Muscle layer of colon (tissue), 2 donors: ENCODE data around the gene COMT.

Experiments
- H3K27ac ChIP-seq: one replicate; pipeline ENCODE4 v1.7.0; 2013; ENCODE audit warnings: low read depth, mild to moderate bottlenecking, low read length, moderate library complexity
- H3K27me3 ChIP-seq, 2 donors: one replicate each; pipeline ENCODE4 v1.7.0; 2013; ENCODE audit warnings: low read length in 2 of 2, mild to moderate bottlenecking in 2 of 2; ENCODE audit not compliant: insufficient read depth in 2 of 2, control insufficient read depth in 1 of 2
- H3K36me3 ChIP-seq: one replicate; pipeline ENCODE4 v1.7.0; 2013; ENCODE audit warnings: mild to moderate bottlenecking, low read length; ENCODE audit not compliant: insufficient read depth
- H3K4me1 ChIP-seq: one replicate; pipeline ENCODE4 v1.7.0; 2013; ENCODE audit warnings: mild to moderate bottlenecking, low read length; ENCODE audit not compliant: insufficient read depth
- H3K4me3 ChIP-seq, 2 donors: one replicate each; pipeline ENCODE4 v1.7.0; 2013; ENCODE audit warnings: low read length in 2 of 2, low read depth in 1 of 2, mild to moderate bottlenecking in 1 of 2, moderate library complexity in 1 of 2
- H3K9ac ChIP-seq: one replicate; pipeline ENCODE4 v1.7.0; 2013; ENCODE audit warnings: low read length
- H3K9me3 ChIP-seq: one replicate; pipeline ENCODE4 v1.7.0; 2013; ENCODE audit warnings: mild to moderate bottlenecking, low read length
- donor health status: abdominal sarcoma.
- donor health status: Adenocarcinoma of cecum.

COMT gene

DNA sequence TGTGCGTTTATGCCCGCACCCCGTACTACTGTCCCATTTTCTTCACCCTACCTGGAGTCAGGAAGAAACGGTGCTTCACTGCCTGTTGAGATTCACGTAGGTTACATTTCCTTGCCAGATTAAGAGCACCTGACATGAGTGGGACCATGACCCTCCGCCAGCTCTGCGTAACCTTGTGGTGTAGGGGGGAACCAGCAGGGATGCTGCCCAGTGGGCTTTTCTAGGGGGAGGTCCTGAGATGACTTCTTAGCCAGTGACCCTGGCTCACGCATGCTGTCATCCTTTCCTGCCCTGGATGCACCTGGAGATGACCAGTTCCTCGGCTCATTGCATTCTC is 76.0 kb downstream of the COMT start:
- H3K36me3 ChIP-seq = no peaks in the 10 kb centered on the region
- no peaks in the 10 kb centered on the region for H3K27me3 ChIP-seq
- H3K4me1 ChIP-seq = peaks cover 26% of the 10 kb centered on the region
- no peak overlapping the region for H3K9ac ChIP-seq
- H3K27ac ChIP-seq = no peak overlapping the region
- no peaks in the 10 kb centered on the region for H3K9me3 ChIP-seq
- no peak overlapping the region for H3K4me3 ChIP-seq

DNA sequence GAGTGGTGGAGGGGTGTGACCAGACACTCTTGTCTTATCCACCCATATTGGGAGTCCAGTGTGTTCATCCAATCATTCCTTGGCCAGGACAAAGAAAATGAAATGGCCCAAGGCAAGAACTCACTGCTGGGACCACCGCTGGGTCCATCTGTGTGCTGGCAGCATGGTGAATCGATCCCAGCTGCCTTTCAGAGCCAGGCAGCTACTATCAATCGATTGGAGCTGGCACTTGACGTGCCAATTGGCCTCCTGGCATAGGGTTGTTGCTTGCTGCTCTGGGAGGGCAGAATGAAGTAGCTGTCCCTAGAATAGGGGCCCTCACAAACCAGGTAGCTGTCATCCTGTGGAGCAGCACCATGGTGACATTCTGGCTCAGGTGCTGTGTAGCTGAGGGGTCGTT is 76.4 kb downstream of the COMT start:
- H3K4me1 ChIP-seq = peaks cover 24% of the 10 kb centered on the region
- no peak overlapping the region for H3K9ac ChIP-seq
- no peaks in the 10 kb centered on the region for H3K27me3 ChIP-seq
- no peaks in the 10 kb centered on the region for H3K36me3 ChIP-seq
- no peaks in the 10 kb centered on the region for H3K9me3 ChIP-seq
- no peak overlapping the region for H3K4me3 ChIP-seq
- no peak overlapping the region for H3K27ac ChIP-seq
